HG02943 (cell line): ENCODE data around the gene ADGRG4.
"Not testable (repeated sequence)": the region's sequence is repeated elsewhere in the genome, so short reads cannot be mapped to it uniquely, and the experiment has no call there.

Source experiments
- ATAC-seq: cut with Tn5 transposase; IDR thresholded peaks from one replicate; pipeline ENCODE4 v1.9.1; 2021; ENCODE audit warnings: mild to moderate bottlenecking, low read depth, moderate library complexity; ENCODE audit not compliant: unreplicated experiment

The ADGRG4 gene

GRCh38 chrX:136386173-136386572 is 85.4 kb downstream of the ADGRG4 start:
- no peak for ATAC-seq

DNA sequence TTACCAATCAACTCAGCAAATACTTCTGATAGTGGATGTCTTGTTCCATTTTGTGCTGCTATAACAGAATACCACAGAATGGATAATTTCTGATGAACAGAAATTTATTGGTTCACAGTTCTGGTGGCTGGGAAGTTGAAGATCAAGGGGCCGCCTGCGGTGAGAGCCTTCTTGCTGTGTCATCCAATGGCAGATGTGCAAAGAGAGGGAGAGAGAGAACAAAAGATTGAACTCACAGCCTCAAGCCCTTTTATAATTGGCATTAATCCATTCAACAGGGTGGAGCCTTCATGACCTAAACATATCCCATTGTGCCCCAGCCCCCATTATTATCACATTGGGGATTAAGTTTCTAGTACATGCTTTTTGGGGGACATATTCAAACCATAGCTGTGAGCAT is 86.1 kb downstream of the ADGRG4 start:
- no peak for ATAC-seq

- no peak for ATAC-seq
Measured at GRCh38 chrX:136387951-136388502, 87.3 kb downstream of the ADGRG4 start.

DNA sequence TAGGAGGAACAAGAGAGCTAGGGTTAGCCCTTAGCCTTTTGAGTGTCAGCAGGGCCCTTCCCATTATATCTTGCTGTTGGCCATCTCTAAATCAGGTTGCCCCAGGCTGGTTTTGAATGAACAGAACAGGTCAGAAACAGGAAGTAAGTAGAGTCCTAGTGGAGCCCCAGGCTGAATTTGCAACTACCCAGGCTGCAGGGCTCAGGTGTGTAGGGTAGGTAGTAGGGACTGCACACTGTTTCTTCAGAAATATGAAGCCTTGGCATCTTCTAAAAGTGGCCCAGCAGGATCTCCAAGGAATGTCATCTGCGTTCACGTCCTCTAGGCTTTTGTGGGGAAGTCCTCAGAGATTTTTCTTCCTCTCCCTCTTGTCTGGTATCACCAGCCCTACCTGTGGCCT is 90.2 kb downstream of the ADGRG4 start:
- ATAC-seq, result no peak

DNA sequence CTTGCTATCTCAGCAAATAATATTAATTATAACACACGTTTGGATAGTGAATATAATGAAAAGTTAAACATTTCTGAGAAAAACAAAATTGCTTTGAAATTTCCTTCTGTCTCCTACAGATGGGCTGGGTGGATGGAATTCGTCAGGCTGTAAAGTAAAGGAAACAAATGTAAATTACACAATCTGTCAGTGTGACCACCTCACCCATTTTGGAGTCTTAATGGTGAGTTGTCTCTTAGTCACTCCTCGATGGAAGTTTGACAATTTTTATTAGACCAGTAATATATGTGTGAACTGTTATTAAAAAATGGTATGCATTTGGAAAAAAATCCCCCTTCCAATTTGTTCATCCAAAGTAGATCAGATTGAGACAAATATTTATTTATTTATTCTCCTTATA is 94.5 kb downstream of the ADGRG4 start:
- ATAC-seq, result no peak

DNA sequence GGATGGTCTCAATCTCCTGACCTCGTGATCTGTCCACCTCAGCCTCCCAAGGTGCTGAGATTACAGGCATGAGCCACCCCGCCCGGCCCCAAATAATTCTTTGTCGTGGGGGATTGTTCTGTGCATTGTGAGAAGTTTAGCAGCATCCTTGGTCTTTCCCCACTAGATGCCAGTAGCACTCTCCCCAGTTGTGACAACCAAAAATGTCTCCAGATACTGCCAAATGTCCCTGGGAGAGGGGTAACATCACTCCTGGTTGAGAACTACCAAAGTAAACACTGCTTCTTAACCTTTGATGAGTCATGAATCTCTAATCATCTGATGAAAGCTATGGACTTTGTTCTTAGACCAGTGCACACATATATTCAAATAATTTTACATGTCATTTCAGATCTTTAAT is 96.2 kb downstream of the ADGRG4 start:
- ATAC-seq, result no peak

GRCh38 chrX:136405126-136405525 is 104.4 kb downstream of the ADGRG4 start:
- no peak for ATAC-seq

DNA sequence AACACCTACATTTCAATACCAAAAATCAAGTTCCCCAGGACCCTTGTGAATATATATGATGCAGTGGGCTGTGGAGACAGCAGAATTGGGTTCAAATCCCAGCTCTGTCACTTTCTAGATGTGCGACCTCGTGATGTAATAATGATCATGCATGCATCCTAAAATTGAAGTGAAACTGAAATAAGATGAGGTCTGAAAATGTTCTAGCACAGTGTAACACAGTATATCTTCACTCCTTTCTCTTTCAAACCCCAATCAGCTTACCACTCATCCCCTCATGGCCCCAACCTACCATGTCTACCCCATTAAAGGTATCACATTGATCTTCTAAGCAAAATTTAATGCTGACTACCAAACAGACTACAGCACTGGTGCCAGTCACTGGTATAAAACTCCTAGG is 117.0 kb downstream of the ADGRG4 start:
- ATAC-seq, result no peak

DNA sequence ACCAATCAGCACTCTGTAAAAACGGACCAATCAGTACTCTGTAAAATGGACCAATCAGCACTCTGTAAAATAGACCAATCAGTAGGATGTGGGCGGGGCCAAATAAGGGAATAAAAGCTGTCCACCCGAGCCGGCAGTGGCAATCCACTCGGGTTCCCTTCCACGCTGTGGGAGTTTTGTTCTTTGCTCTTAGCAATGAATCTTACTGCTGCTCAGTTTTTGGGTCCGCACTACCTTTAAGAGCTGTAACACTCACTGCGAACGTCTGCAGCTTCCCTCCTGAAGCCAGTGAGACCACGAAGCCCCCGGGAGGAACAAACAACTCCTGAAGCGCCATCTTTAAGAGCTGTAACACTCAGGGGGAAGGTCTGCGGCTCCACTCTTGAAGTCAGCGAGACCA is 120.6 kb downstream of the ADGRG4 start:
- ATAC-seq, result no peak

DNA sequence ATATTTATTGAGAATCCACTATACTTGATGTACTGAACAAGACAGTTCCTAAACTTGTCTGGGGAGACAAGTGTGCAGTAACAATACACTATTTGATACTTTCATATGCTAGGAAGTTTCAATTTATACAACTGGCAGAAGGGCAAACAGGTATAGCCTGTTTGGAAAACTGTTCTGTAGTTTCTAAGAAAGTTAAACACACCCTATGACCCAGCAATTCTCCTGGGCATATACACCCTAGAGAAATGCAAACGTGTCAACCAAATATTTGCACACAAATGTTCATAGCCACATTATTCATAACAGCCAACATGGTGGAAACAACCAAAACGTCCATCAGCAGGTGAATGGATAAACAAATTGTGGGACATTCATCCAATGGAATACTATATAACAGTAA is 123.0 kb downstream of the ADGRG4 start:
- ATAC-seq, result no peak

- no peak for ATAC-seq
Measured at GRCh38 chrX:136425996-136426395, 125.2 kb downstream of the ADGRG4 start.

- no peak for ATAC-seq
Measured at GRCh38 chrX:136431625-136432024, 130.9 kb downstream of the ADGRG4 start.

DNA sequence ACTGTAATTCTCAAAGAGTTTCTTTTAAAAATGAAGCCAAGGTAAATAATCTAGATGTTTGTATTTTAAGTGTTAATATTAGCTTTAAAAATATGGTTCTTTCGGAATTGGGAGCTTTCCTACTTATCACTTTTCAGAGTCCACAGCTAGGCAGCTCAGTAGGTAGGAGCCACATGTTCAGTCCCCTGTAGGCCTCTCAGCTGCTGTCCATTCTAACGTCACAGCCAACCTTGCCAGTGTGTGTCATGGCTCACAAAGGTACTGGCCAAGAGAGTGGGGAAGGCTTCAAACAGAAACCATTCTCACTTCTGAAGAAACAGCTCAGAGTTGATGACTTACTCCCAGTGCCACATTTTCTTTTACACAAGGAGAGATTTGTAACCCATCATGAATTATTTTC is 137.0 kb downstream of the ADGRG4 start:
- ATAC-seq, result no peak

- ATAC-seq, result no peak
Measured at GRCh38 chrX:136438192-136438591, 137.4 kb downstream of the ADGRG4 start.

DNA sequence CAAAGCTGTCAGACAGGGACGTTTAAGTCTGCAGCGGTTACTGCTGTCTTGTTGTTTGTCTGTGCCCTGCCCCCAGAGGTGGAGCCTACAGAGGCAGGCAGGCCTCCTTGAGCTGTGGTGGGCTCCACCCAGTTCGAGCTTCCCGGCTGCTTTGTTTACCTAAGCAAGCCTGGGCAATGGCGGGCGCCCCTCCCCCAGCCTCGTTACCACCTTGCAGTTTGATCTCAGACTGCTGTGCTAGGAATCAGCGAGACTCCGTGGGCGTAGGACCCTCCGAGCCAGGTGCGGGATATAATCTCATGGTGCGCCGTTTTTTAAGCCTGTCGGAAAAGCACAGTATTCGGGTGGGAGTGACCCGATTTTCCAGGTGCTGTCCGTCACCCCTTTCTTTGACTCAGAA is 144.9 kb downstream of the ADGRG4 start:
- ATAC-seq, result not testable (repeated sequence)

- no peak for ATAC-seq
Measured at GRCh38 chrX:136446208-136446607, 145.4 kb downstream of the ADGRG4 start.

DNA sequence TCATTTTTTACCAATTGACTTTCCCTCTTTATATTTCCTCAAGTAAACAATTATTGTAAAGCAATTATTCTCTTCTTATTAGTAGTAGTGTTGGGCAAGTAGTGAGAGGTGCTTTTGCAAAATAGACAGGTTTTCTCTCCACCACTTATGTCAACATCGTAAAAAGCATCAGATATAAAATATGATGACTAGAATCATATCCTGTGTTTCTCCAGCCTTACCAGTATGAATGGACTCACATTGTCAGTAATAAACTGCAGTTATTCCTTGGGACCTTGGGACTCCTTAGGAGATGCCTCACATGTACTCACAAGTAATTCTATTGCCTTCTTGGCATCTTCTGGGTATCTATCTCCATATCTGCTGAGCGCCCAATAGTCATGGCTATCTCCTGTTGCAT is 146.5 kb downstream of the ADGRG4 start:
- no peak for ATAC-seq

- ATAC-seq, result no peak
Measured at GRCh38 chrX:136447968-136448367, 147.2 kb downstream of the ADGRG4 start.

- no peak for ATAC-seq
Measured at GRCh38 chrX:136450050-136450830, 149.5 kb downstream of the ADGRG4 start.

DNA sequence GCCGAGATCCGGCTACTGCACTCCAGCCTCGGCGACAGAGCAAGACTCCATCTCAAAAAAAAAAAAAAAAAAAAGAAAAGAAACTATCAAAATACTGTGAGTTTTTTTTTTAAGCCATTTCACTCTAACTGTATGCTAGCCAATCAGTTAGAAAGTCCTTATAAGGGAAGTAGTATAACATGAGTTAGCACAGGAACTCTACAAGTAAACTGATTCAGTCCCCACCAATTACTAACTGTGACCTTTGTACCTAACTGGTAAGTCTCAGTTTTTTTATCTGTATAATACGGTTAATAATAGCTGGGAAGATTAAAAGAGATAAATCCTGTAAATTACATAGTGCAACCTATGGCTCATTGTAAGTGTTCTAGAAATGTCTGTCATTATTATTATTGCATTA is 151.9 kb downstream of the ADGRG4 start:
- no peak for ATAC-seq

DNA sequence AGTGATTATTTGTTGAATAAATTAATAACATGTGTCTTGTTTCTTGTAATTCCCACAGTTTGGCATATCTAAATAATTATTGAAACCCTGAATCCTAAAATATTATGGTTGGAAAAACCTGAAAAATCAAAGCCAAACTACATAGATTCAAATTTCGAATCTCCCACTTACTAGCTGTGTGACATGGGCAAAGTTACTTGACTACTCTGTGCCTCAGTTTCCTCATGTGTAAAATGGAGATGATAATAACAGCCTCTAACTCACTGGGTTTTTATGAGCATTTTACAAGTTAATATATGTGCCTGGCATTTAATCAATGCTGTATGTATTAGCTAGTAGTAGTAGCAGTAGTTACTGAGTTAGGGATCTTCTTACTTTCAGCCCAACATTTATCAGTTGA is 152.4 kb downstream of the ADGRG4 start:
- ATAC-seq, result no peak

DNA sequence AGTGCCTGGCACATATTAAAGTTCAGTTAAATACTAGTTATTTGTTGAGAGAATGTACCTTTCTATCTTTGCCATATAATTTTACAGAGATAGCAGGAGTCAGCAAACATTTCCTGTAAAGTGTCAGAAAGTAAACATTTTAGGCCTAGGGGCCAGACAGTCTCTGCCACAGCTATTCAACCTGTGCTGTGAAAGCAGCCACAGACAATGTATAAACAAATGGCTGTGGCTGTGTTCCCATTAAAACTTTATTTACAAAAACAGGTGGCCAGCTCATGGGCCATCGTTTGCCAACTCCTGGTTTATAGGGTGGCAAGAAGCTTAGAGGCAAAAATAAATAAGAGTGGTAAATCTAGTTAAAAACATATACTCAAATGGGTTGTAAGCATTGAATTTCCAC is 153.0 kb downstream of the ADGRG4 start:
- no peak for ATAC-seq
